H1 (cell line): ENCODE measurements around the gene CLGN. TPM values are rescaled to one million over a fixed set of nuclear protein-coding genes. Genes with fewer than 3 reads are reported as not detected.

Experiments
- CTCF ChIA-PET: fragments of 300-600 bp; sonication (Branson Sonifier 250); formaldehyde crosslinking; loops from one replicate; lab custom pipeline; 2021; ENCODE audit not compliant: partially characterized antibody; lab: Charles Lee
- POLR2A ChIA-PET: fragments of 300-600 bp; sonication (Branson Sonifier 250); formaldehyde crosslinking; loops from one replicate; lab custom pipeline; 2021; ENCODE audit warnings: inconsistent platforms; ENCODE audit not compliant: partially characterized antibody; lab: Charles Lee
- DNase-seq, 2 experiments: peaks; one replicate each; pipeline versions ENCODE4 v3.0.0 to v3.0.0-alpha.2; 2010 to 2022; ENCODE audit warnings: low spot score in 2 of 2, low read depth in 1 of 2, mixed read lengths in 1 of 2
- FAIRE-seq: peaks from 2 replicates; lab custom pipeline; 2011; peaks lifted over from hg19 to GRCh38; lab: Jason Lieb, UNC
- H2AFZ ChIP-seq: 2 replicates; pipeline ENCODE4 v1.8.1; 2012; ENCODE audit warnings: low read length, inconsistent platforms
- H2AK5ac ChIP-seq: 2 replicates; pipeline ENCODE4 v1.6.1; 2013; ENCODE audit warnings: low read depth, low read length
- H2BK120ac ChIP-seq: replicated peaks from 2 replicates; pipeline ENCODE3; 2013; ENCODE audit warnings: low read depth, low read length, inconsistent platforms
- H2BK12ac ChIP-seq: 2 replicates; pipeline ENCODE4 v1.6.1; 2013; ENCODE audit warnings: low read depth, low read length
- H2BK15ac ChIP-seq: 2 replicates; pipeline ENCODE4 v1.6.1; 2013; ENCODE audit warnings: low read length
- H2BK20ac ChIP-seq: 2 replicates; pipeline ENCODE4 v1.6.1; 2013; ENCODE audit warnings: low read length
- H2BK5ac ChIP-seq: 2 replicates; pipeline ENCODE4 v1.6.1; 2013; ENCODE audit warnings: low read depth, low read length
- H3K14ac ChIP-seq: 2 replicates; pipeline ENCODE4 v1.6.1; 2013; ENCODE audit warnings: inconsistent platforms; ENCODE audit not compliant: insufficient read length
- H3K18ac ChIP-seq: 2 replicates; pipeline ENCODE4 v1.6.1; 2013; ENCODE audit warnings: low read length; ENCODE audit errors: extremely low read depth
- H3K23ac ChIP-seq: 2 replicates; pipeline ENCODE4 v1.6.1; 2013; ENCODE audit warnings: inconsistent platforms; ENCODE audit not compliant: insufficient read length
- H3K23me2 ChIP-seq: 2 replicates; pipeline ENCODE4 v1.6.1; 2013; ENCODE audit warnings: low read depth, low read length
- H3K27ac ChIP-seq: 2 replicates; pipeline ENCODE4 v1.6.1; 2011; ENCODE audit warnings: low read depth, low read length, inconsistent platforms
- H3K27me3 ChIP-seq, 4 experiments: replicated peaks in 1 of 4; 1 replicate in 1 of 4; 2 replicates in 3 of 4; pipeline versions ENCODE4 v1.6.1 to v1.8.1; 2011 to 2013; ENCODE audit warnings: low read length in 3 of 4, mild to moderate bottlenecking in 3 of 4, inconsistent platforms in 2 of 4, mixed read lengths in 2 of 4, moderate library complexity in 1 of 4; ENCODE audit not compliant: control insufficient read depth in 3 of 4, insufficient read depth in 3 of 4; ENCODE audit errors: extremely low read depth in 1 of 4
- H3K36me3 ChIP-seq, 4 experiments: 2 replicates each; pipeline versions ENCODE4 v1.6.1 to v1.8.1; 2011 to 2013; ENCODE audit warnings: mild to moderate bottlenecking in 4 of 4, low read length in 3 of 4, moderate library complexity in 2 of 4, control low read depth in 1 of 4, inconsistent platforms in 1 of 4; ENCODE audit not compliant: insufficient read depth in 4 of 4, control insufficient read depth in 2 of 4
- H3K4ac ChIP-seq: replicated peaks from 2 replicates; pipeline ENCODE3; 2013; ENCODE audit warnings: low read length, low read depth, mixed read lengths, inconsistent platforms; ENCODE audit not compliant: insufficient read length
- H3K4me1 ChIP-seq, 4 experiments: replicated peaks in 1 of 4; 1 replicate in 1 of 4; 2 replicates in 3 of 4; pipeline versions ENCODE4 v1.6.1 to v1.8.1; 2011 to 2013; ENCODE audit warnings: low read length in 3 of 4, inconsistent platforms in 2 of 4, mixed read lengths in 1 of 4; ENCODE audit not compliant: insufficient read depth in 4 of 4, control insufficient read depth in 3 of 4
- H3K4me2 ChIP-seq, 2 experiments: 2 replicates each; pipeline versions ENCODE4 v1.6.1 to v1.8.1; 2011 to 2013; ENCODE audit warnings: low read depth in 2 of 2, low read length in 2 of 2, control low read depth in 1 of 2, inconsistent platforms in 1 of 2, mild to moderate bottlenecking in 1 of 2; ENCODE audit not compliant: insufficient read depth in 1 of 2
- H3K4me3 ChIP-seq, 4 experiments: fragments of 200-600, 300-600 bp in 1 of 4; sonication (generic), shearing (Covaris generic), sonication (Bioruptor Twin) in 1 of 4; 2 replicates each; pipeline versions ENCODE4 v1.5.1 to v1.8.1; 2011 to 2016; ENCODE audit warnings: low read length in 4 of 4, low read depth in 3 of 4, control low read depth in 2 of 4, inconsistent platforms in 2 of 4, mild to moderate bottlenecking in 2 of 4, mixed read lengths in 1 of 4, moderate library complexity in 1 of 4; ENCODE audit not compliant: insufficient read depth in 2 of 4; ENCODE audit errors: extremely low read depth in 1 of 4
- H3K56ac ChIP-seq: replicated peaks from 2 replicates; pipeline ENCODE3; 2013; ENCODE audit warnings: low read depth, mild to moderate bottlenecking, mixed read lengths, low read length, inconsistent platforms; ENCODE audit not compliant: insufficient read length
- H3K79me1 ChIP-seq: 2 replicates; pipeline ENCODE4 v1.6.1; 2013; ENCODE audit warnings: low read depth, low read length, control low read depth
- H3K79me2 ChIP-seq, 2 experiments: 2 replicates each; pipeline versions ENCODE4 v1.6.1 to v1.8.1; 2012 to 2013; ENCODE audit warnings: low read length in 2 of 2, mild to moderate bottlenecking in 2 of 2, inconsistent platforms in 1 of 2; ENCODE audit not compliant: insufficient read depth in 2 of 2, control insufficient read depth in 1 of 2
- H3K9ac ChIP-seq, 4 experiments: replicated peaks in 1 of 4; 1 replicate in 1 of 4; 2 replicates in 3 of 4; pipeline versions ENCODE4 v1.6.1 to v1.8.1; 2011 to 2013; ENCODE audit warnings: low read depth in 3 of 4, low read length in 3 of 4, control low read depth in 2 of 4, mild to moderate bottlenecking in 2 of 4, moderate library complexity in 2 of 4, inconsistent platforms in 1 of 4; ENCODE audit errors: extremely low read depth in 1 of 4
- H3K9me3 ChIP-seq, 2 experiments: 2 replicates each; pipeline versions ENCODE4 v1.6.1 to v1.8.1; 2012 to 2013; ENCODE audit warnings: mild to moderate bottlenecking in 2 of 2, moderate library complexity in 2 of 2, control low read depth in 1 of 2, inconsistent platforms in 1 of 2, low read depth in 1 of 2, low read length in 1 of 2, mixed read lengths in 1 of 2; ENCODE audit not compliant: insufficient read depth in 2 of 2
- H4K20me1 ChIP-seq, 2 experiments: replicated peaks in 1 of 2; 2 replicates each; pipeline versions ENCODE3 to v1.8.1; 2011 to 2013; ENCODE audit warnings: inconsistent platforms in 2 of 2, low read length in 2 of 2, mild to moderate bottlenecking in 1 of 2; ENCODE audit not compliant: insufficient read depth in 2 of 2, control insufficient read depth in 1 of 2
- H4K5ac ChIP-seq: 2 replicates; pipeline ENCODE4 v1.6.1; 2013; ENCODE audit warnings: low read length, low read depth, mixed read lengths, inconsistent platforms; ENCODE audit not compliant: insufficient read length
- H4K8ac ChIP-seq: 2 replicates; pipeline ENCODE4 v1.8.0; 2013; ENCODE audit warnings: mild to moderate bottlenecking, moderate library complexity, low read length, inconsistent platforms; ENCODE audit not compliant: insufficient read depth; ENCODE audit errors: extremely low read depth
- H4K91ac ChIP-seq: replicated peaks from 2 replicates; pipeline ENCODE3; 2013; ENCODE audit warnings: low read length, mixed read lengths, inconsistent platforms; ENCODE audit not compliant: insufficient read length
- BACH1 ChIP-seq: IDR thresholded peaks from 2 replicates; pipeline ENCODE4 v1.6.1; 2012; ENCODE audit warnings: low read length, improper control_type of control experiment
- BCL11A ChIP-seq, 2 experiments: IDR thresholded peaks; one replicate each; pipeline ENCODE4 v1.6.1; 2011; ENCODE audit warnings: low read depth in 2 of 2, low read length in 2 of 2, mild to moderate bottlenecking in 2 of 2
- CBX8 ChIP-seq: fragments of 300-800, 300-1000 bp; sonication (generic); IDR thresholded peaks from 2 replicates; pipeline ENCODE4 v1.7.1; 2016; ENCODE audit warnings: low read depth, low read length, borderline replicate concordance
- CEBPB ChIP-seq: IDR thresholded peaks from 2 replicates; pipeline ENCODE4 v1.6.1; 2012; ENCODE audit warnings: low read depth, low read length
- CHD2 ChIP-seq: IDR thresholded peaks from 2 replicates; pipeline ENCODE4 v1.6.1; 2012; ENCODE audit warnings: low read length, improper control_type of control experiment
- KDM1A ChIP-seq: fragments of 200-600, 300-600 bp; sonication (generic); IDR thresholded peaks from 2 replicates; pipeline ENCODE4 v1.7.1; 2016; ENCODE audit warnings: mild to moderate bottlenecking, low read length, borderline replicate concordance
- KDM5A ChIP-seq: fragments of 200-600 bp; IDR thresholded peaks from 2 replicates; pipeline ENCODE4 v1.7.1; 2012; ENCODE audit warnings: mild to moderate bottlenecking, low read length, inconsistent platforms, mixed read lengths
- MAFK ChIP-seq: IDR thresholded peaks from 2 replicates; pipeline ENCODE4 v1.6.1; 2012; ENCODE audit warnings: low read depth, mild to moderate bottlenecking, improper control_type of control experiment, low read length
- POU5F1 ChIP-seq: IDR thresholded peaks from 2 replicates; pipeline ENCODE4 v1.6.1; 2011; ENCODE audit warnings: low read depth, mild to moderate bottlenecking, low read length, moderate library complexity
- SIRT6 ChIP-seq: IDR thresholded peaks from one replicate; pipeline ENCODE4 v1.7.1; 2012; ENCODE audit warnings: low read length, inconsistent platforms
- TAF7 ChIP-seq: optimal IDR thresholded peaks from 2 replicates; pipeline ENCODE3; 2011; ENCODE audit warnings: low read depth, mild to moderate bottlenecking, inconsistent platforms, low read length, moderate library complexity, borderline replicate concordance
- YY1 ChIP-seq: IDR thresholded peaks from 2 replicates; pipeline ENCODE4 v1.6.1; 2011; ENCODE audit warnings: low read depth, mild to moderate bottlenecking, low read length
- polyA plus RNA-seq, 7 experiments: library from polyadenylated mRNA; depleted of rRNA in 3 of 7; stranded (reverse) in 5 of 7; unstranded in 2 of 7; fragments of >200 nt in 5 of 7; fragments of 200-250 nt in 2 of 7; gene quantifications; 1 replicate in 5 of 7; 2 replicates in 1 of 7; 4 replicates in 1 of 7; pipeline versions ENCODE4 v1.2.1 to v1.2.3, GENCODE V29; 2011 to 2013; ENCODE audit warnings: missing spikeins in 2 of 7, mixed read lengths in 2 of 7
- total RNA-seq: library from RNA; stranded (reverse); fragmentation: NEBNext Ultra II Directional; extraction: Animal tissue kit (Norgen Biotek cat#: 25700); gene quantifications from 2 replicates; pipeline ENCODE4 v1.2.1, GENCODE V29; 2021
- TF ChIP-seq, protein P1 (sequence below): IDR thresholded peaks from 2 replicates; pipeline ENCODE4 v1.6.1; 2011; ENCODE audit warnings: low read depth, mild to moderate bottlenecking, low read length; ENCODE audit not compliant: insufficient read depth

Gene CLGN
- total and polyA plus RNA-seq, 2 of the 8 experiments (the other 6 are each of a cell fraction or from before 2014, with no cell fraction given) = 1.7 to 3.1 TPM

DNA sequence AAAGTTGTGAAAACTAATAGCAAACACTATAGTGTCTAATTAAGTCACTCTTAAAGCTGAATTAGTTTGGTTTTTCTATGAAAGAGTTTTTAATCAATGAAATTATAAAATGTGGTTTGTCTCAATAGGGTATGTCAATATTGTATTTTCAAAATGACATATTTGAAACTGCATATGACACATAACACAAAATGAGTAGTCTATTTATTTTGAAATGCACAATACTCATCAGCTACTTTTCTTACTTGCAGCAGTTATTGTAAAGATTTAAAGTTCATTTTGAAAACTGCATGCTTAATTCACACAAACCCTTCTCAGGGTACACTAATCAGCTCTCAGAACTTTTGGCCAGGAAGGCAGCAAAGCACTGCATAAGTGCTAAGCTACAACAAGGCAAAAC is 21.2 kb downstream of the CLGN start:
- Histone ChIP-seq H3K9me3 (no peaks in the 10 kb centered on the region), H2BK5ac (no peak overlapping the region), H4K20me1 (no peaks in the 10 kb centered on the region), H3K27me3 (no peaks in the 10 kb centered on the region), H3K23me2 (no peaks in the 10 kb centered on the region), H3K14ac (no peak overlapping the region), H2BK120ac (no peak overlapping the region), H3K9ac (no peak overlapping the region), H4K8ac (no peak overlapping the region), H3K4me3 (no peak overlapping the region), H2AK5ac (no peak overlapping the region), H3K56ac (no peak overlapping the region), H3K23ac (no peak overlapping the region), H2BK20ac (no peak overlapping the region), H3K27ac (no peak overlapping the region), H4K91ac (no peak overlapping the region), H3K4me1 (no peaks in the 10 kb centered on the region), H3K18ac (no peak overlapping the region), H2AFZ (no peak overlapping the region), H3K36me3 (no peaks in the 10 kb centered on the region), H3K4me2 (no peak overlapping the region), H4K5ac (no peak overlapping the region), H2BK12ac (no peak overlapping the region), H3K79me1 (no peaks in the 10 kb centered on the region), H2BK15ac (no peak overlapping the region), H3K4ac (no peak overlapping the region), H3K79me2 (no peaks in the 10 kb centered on the region)
- POLR2A ChIA-PET = no interaction called here
- TF ChIP-seq KDM1A (no peak), POU5F1 (no peak), TAF7 (no peak), SIRT6 (no peak), BACH1 (no peak), CBX8 (no peak), BCL11A (IDR thresholded peaks at IDR 0.05; ENCODE audit: low read depth in 2 of 2, low read length in 2 of 2) (no peak), YY1 (no peak), KDM5A (no peak), CHD2 (no peak), MAFK (no peak), CEBPB (no peak)
- TF ChIP-seq, protein P1, sequence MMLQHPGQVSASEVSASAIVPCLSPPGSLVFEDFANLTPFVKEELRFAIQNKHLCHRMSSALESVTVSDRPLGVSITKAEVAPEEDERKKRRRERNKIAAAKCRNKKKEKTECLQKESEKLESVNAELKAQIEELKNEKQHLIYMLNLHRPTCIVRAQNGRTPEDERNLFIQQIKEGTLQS = no peak
- FAIRE-seq (no peak), DNase-seq (no peak)
- CTCF ChIA-PET = no interaction called here
